ENCODE data around the gene BTBD3.
A peak's percentile ranks its signal among the peaks of the same experiment; 100 is the strongest.

The BTBD3 gene

GRCh38 chr20:11917663-11918062 is at the start of gene BTBD3:
TSS of gene BTBD3 (plus strand) at chr20:11917893. CDS start at chr20:11918276, 383 bp downstream.
- DNase-seq (ENCODE audit: low read depth in 3 of 3): no peak

GRCh38 chr20:11869641-11870040 is 48.1 kb upstream of the BTBD3 start:
- no peak for DNase-seq (ENCODE audit: low read depth in 3 of 3)

GRCh38 chr20:11870411-11870810 is 47.3 kb upstream of the BTBD3 start:
- no peak for DNase-seq (ENCODE audit: low read depth in 3 of 3)

GRCh38 chr20:11876555-11876954 is 41.1 kb upstream of the BTBD3 start:
- DNase-seq (ENCODE audit: low read depth in 3 of 3): no peak

GRCh38 chr20:11880680-11881079 is 37.0 kb upstream of the BTBD3 start:
- no peak for DNase-seq (ENCODE audit: low read depth in 3 of 3)

- DNase-seq (ENCODE audit: low read depth in 3 of 3): no peak
Observed at GRCh38 chr20:11881449-11881848, 36.2 kb upstream of the BTBD3 start.

GRCh38 chr20:11882651-11883050 is 35.0 kb upstream of the BTBD3 start:
- DNase-seq (ENCODE audit: low read depth in 3 of 3): no peak

- DNase-seq (ENCODE audit: low read depth in 3 of 3): no peak
Observed at GRCh38 chr20:11888648-11889047, 29.0 kb upstream of the BTBD3 start.

GRCh38 chr20:11890331-11891076 is 27.2 kb upstream of the BTBD3 start:
- DNase-seq (ENCODE audit: low read depth in 3 of 3): peak; percentile 19 to 55 (median 55)

GRCh38 chr20:11891077-11891775 is 26.5 kb upstream of the BTBD3 start:
- no peak for DNase-seq (ENCODE audit: low read depth in 3 of 3)

- DNase-seq (ENCODE audit: low read depth in 3 of 3): peak; percentile 8 to 55 (median 31)
Observed at GRCh38 chr20:11891776-11892545, 25.7 kb upstream of the BTBD3 start.

- no peak for DNase-seq (ENCODE audit: low read depth in 3 of 3)
Observed at GRCh38 chr20:11894062-11894461, 23.6 kb upstream of the BTBD3 start.

GRCh38 chr20:11895861-11896387 is 21.8 kb upstream of the BTBD3 start:
- no peak for DNase-seq (ENCODE audit: low read depth in 3 of 3)

GRCh38 chr20:11901127-11901526 is 16.6 kb upstream of the BTBD3 start:
- DNase-seq (ENCODE audit: low read depth in 3 of 3): no peak

GRCh38 chr20:11902285-11902697 is 15.4 kb upstream of the BTBD3 start:
- DNase-seq (ENCODE audit: low read depth in 3 of 3): no peak

- no peak for DNase-seq (ENCODE audit: low read depth in 3 of 3)
Observed at GRCh38 chr20:11905460-11906179, 12.1 kb upstream of the BTBD3 start.

- no peak for DNase-seq (ENCODE audit: low read depth in 3 of 3)
Observed at GRCh38 chr20:11906626-11907480, 10.8 kb upstream of the BTBD3 start.

- DNase-seq (ENCODE audit: low read depth in 3 of 3): no peak
Observed at GRCh38 chr20:11907621-11908020, 10.1 kb upstream of the BTBD3 start.

- no peak for DNase-seq (ENCODE audit: low read depth in 3 of 3)
Observed at GRCh38 chr20:11912013-11912658, 5.6 kb upstream of the BTBD3 start.
